Liver (tissue), 3 donors: ENCODE results near the gene SLMAP.

Experiments
- CTCF ChIP-seq: fragments of 150-350 bp; IDR thresholded peaks from 2 replicates; pipeline ENCODE4 v1.5.1; 2017; ENCODE audit warnings: improper control_type of control experiment, low read depth, low read length; ENCODE audit not compliant: missing input control
- HNF4G ChIP-seq: IDR thresholded peaks from 2 replicates; pipeline ENCODE4 v1.6.1; 2016; ENCODE audit warnings: antibody characterized with exemption
- NR2F2 ChIP-seq: IDR thresholded peaks from 2 replicates; pipeline ENCODE4 v1.6.1; 2016; ENCODE audit warnings: antibody characterized with exemption
- REST ChIP-seq: IDR thresholded peaks from 2 replicates; pipeline ENCODE4 v1.6.1; 2016; ENCODE audit warnings: antibody characterized with exemption, mild to moderate bottlenecking
- RXRA ChIP-seq, 2 donors: IDR thresholded peaks; 2 replicates each; pipeline ENCODE4 v1.6.1; 2017 to 2018; ENCODE audit warnings: antibody characterized with exemption in 2 of 2, mild to moderate bottlenecking in 1 of 2
- donor health status: healthy.
- donor health status: healthy.

- no peak for TF ChIP-seq REST
- TF ChIP-seq NR2F2 = no peak
- no peak for TF ChIP-seq HNF4G
- TF ChIP-seq RXRA (IDR thresholded peaks at IDR 0.05) = no peak
- no peak for TF ChIP-seq CTCF
Observed at GRCh38 chr3:57937092-57937491, 181.0 kb downstream of the SLMAP start.
